ENCODE results near the gene FSTL4. TPM values are rescaled to one million over a fixed set of nuclear protein-coding genes. Genes with fewer than 3 reads are reported as not detected.
A peak's percentile ranks its signal among the peaks of the same experiment; 100 is the strongest.

FSTL4 gene
- total RNA-seq, 1 donor from 2014 or later = 0.21 TPM

DNA sequence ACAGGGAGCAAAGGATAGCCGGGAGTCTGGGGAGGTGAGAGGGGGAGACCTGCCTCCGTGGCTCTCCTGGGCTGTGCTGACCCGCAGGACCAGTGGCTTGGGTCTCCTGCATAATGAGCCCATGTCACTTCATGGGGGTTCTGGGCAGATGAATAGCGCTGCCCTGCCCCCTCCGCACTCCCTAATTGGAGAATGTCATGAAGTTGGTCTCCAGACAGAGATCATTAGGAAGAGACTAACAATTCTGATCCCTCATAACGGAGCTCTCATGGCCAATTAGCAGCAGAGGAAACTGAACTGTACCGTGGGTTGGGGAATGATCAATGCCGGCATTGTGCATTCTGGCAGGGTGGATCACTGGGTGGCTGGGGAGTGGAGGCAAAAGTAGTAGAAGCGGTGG, 186.1 kb downstream of the FSTL4 start:
- H3K27ac Mint-ChIP-seq (ENCODE audit: unreplicated experiment) = no peak overlapping the region
- no peaks in the 10 kb centered on the region for H3K9me3 Mint-ChIP-seq (ENCODE audit: unreplicated experiment)
- no peak overlapping the region for H3K4me3 Mint-ChIP-seq (ENCODE audit: unreplicated experiment)
- no peak for DNase-seq (ENCODE audit: low spot score)
- no peaks in the 10 kb centered on the region for H3K36me3 Mint-ChIP-seq (ENCODE audit: low read depth, unreplicated experiment)
- peaks cover 6% of the 10 kb centered on the region for H3K27me3 Mint-ChIP-seq (ENCODE audit: unreplicated experiment)
- peaks cover 3% of the 10 kb centered on the region for H3K4me1 Mint-ChIP-seq (ENCODE audit: unreplicated experiment)
- TF ChIP-seq, protein P1, sequence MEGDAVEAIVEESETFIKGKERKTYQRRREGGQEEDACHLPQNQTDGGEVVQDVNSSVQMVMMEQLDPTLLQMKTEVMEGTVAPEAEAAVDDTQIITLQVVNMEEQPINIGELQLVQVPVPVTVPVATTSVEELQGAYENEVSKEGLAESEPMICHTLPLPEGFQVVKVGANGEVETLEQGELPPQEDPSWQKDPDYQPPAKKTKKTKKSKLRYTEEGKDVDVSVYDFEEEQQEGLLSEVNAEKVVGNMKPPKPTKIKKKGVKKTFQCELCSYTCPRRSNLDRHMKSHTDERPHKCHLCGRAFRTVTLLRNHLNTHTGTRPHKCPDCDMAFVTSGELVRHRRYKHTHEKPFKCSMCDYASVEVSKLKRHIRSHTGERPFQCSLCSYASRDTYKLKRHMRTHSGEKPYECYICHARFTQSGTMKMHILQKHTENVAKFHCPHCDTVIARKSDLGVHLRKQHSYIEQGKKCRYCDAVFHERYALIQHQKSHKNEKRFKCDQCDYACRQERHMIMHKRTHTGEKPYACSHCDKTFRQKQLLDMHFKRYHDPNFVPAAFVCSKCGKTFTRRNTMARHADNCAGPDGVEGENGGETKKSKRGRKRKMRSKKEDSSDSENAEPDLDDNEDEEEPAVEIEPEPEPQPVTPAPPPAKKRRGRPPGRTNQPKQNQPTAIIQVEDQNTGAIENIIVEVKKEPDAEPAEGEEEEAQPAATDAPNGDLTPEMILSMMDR (IDR thresholded peaks at IDR 0.05; ENCODE audit: unreplicated experiment) = no peak

DNA sequence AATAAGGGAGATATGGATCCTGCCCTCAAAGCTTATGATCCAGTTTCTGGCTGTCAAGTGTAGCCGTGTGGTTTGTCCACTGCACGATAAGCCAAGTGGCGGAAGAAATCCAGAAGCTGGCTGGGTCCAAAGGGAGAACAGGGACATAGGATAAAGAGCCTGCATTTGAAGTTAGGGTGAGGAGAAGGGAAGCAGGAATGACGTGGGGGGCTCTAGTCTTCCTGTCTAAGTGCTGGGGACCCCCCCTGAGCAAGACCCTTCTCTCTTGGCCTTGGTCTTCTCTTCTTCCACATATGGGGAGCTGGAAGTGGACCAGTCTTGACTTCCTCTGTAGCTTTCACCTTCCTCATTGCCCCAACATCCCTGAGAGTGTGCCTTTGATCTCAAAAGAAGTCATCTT, 186.6 kb downstream of the FSTL4 start:
- no peak for DNase-seq (ENCODE audit: low spot score)
- no peak overlapping the region for H3K27ac Mint-ChIP-seq (ENCODE audit: unreplicated experiment)
- no peaks in the 10 kb centered on the region for H3K9me3 Mint-ChIP-seq (ENCODE audit: unreplicated experiment)
- H3K4me3 Mint-ChIP-seq (ENCODE audit: unreplicated experiment) = no peak overlapping the region
- peaks cover 6% of the 10 kb centered on the region for H3K27me3 Mint-ChIP-seq (ENCODE audit: unreplicated experiment)
- TF ChIP-seq, protein P1 (IDR thresholded peaks at IDR 0.05; ENCODE audit: unreplicated experiment) = no peak
- H3K4me1 Mint-ChIP-seq (ENCODE audit: unreplicated experiment) = peaks cover 3% of the 10 kb centered on the region
- no peaks in the 10 kb centered on the region for H3K36me3 Mint-ChIP-seq (ENCODE audit: low read depth, unreplicated experiment)

DNA sequence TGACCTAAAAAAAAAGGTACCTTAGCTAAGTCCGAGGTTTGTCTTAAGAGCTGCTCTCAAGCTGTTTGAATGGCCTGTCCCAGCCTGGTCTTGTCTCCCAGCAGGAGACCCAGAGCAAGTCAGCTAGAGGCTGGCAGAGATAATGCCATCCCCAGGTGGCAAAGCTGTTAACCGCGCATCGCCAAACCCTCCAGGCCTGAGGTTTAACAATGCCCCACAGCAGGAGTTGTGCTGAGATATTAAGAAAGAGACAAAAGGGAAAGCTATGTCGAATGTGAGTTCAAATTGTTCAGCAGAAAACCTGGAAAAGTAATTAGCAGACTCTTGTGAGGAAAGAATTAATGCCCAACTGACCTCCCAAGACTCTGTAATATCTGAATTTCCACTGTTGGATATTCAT, 187.1 kb downstream of the FSTL4 start:
- TF ChIP-seq, protein P1 (IDR thresholded peaks at IDR 0.05; ENCODE audit: unreplicated experiment) = no peak
- DNase-seq (ENCODE audit: low spot score) = no peak
- no peaks in the 10 kb centered on the region for H3K9me3 Mint-ChIP-seq (ENCODE audit: unreplicated experiment)
- H3K27me3 Mint-ChIP-seq (ENCODE audit: unreplicated experiment) = peaks cover 6% of the 10 kb centered on the region
- H3K4me3 Mint-ChIP-seq (ENCODE audit: unreplicated experiment) = no peak overlapping the region
- H3K27ac Mint-ChIP-seq (ENCODE audit: unreplicated experiment) = no peak overlapping the region
- no peaks in the 10 kb centered on the region for H3K36me3 Mint-ChIP-seq (ENCODE audit: low read depth, unreplicated experiment)
- peaks cover 3% of the 10 kb centered on the region for H3K4me1 Mint-ChIP-seq (ENCODE audit: unreplicated experiment)

DNA sequence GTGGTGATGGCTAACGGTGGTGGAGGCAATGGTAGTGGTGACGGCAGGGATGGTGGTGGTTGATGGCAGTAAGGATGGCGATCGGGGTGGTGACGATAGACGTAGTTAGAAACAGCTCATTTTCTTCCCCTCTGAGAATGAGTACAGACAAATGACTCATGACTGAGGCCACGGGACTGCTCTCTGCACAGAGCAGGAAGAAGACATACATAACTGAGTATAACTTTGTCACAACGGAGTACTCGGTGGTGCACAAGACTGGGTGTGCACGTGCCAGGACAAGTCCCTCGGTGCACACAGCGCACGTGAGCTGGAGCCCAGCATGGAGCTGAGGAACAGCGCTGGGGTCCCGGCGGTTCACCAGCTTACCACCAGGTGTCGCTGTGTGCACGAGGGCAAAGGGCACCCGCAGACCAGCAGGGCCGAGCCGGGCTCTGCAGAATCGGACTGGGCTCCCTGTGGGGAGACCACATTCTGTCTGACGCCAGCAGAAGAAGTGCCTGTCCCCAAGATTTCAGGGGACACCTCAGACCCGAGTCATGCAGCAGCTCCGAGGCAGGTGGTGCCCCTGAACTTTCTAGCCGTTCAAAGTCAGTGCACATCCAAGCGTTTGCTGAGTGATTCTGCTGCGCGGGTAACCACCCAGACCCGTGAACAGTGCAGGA, 188.6 kb downstream of the FSTL4 start:
- H3K4me1 Mint-ChIP-seq (ENCODE audit: unreplicated experiment) = peaks cover 3% of the 10 kb centered on the region
- DNase-seq (ENCODE audit: low spot score) = peak; percentile 88
- TF ChIP-seq, protein P1 (IDR thresholded peaks at IDR 0.05; ENCODE audit: unreplicated experiment) = peak; percentile 97
- no peak overlapping the region for H3K27ac Mint-ChIP-seq (ENCODE audit: unreplicated experiment)
- peaks cover 6% of the 10 kb centered on the region for H3K27me3 Mint-ChIP-seq (ENCODE audit: unreplicated experiment)
- H3K4me3 Mint-ChIP-seq (ENCODE audit: unreplicated experiment) = no peak overlapping the region
- no peaks in the 10 kb centered on the region for H3K9me3 Mint-ChIP-seq (ENCODE audit: unreplicated experiment)
- no peaks in the 10 kb centered on the region for H3K36me3 Mint-ChIP-seq (ENCODE audit: low read depth, unreplicated experiment)

DNA sequence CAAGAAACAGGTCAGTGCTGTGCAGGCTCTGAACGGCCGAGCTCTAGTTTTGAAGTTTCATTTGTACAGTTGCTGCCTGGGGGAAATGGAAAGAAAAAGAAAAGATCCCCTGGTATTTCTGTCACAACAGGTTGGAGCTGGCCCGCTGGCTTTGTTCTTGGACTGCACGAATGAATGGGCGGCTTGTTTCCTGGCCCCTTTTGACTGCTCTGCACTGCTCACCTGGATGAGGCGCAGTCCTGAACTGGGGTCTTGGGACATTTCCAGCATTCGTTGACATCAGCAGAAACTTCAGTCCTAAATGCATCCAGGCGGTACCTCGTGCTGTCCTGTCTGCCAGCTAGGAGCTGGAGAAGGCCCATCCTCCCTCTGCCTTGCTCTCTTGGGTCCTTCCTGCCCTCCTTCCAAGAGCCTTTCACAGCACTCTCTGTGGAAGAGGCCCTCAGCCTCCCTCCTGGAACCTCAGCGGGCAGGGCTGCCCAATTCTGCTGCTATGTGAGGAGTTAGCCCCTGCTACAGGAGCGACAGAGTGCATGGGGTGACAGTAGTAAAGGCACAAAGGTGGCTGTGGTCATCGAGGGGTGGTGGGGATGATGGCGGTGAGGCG, 189.2 kb downstream of the FSTL4 start:
- DNase-seq (ENCODE audit: low spot score) = no peak

More for the DNA sequence above, 189.2 kb downstream of the FSTL4 start:
- Mint-ChIP-seq H3K36me3 (ENCODE audit: low read depth, unreplicated experiment) (no peaks in the 10 kb centered on the region), H3K4me3 (ENCODE audit: unreplicated experiment) (no peak overlapping the region), H3K27ac (ENCODE audit: unreplicated experiment) (no peak overlapping the region), H3K9me3 (ENCODE audit: unreplicated experiment) (no peaks in the 10 kb centered on the region), H3K4me1 (ENCODE audit: unreplicated experiment) (peaks cover 3% of the 10 kb centered on the region), H3K27me3 (ENCODE audit: unreplicated experiment) (peaks cover 6% of the 10 kb centered on the region)
- TF ChIP-seq, protein P1 (IDR thresholded peaks at IDR 0.05; ENCODE audit: unreplicated experiment) = no peak
